Duodenal mucosa (tissue), 2 donors: ENCODE measurements around the gene TBC1D21.
"Not testable (repeated sequence)": the region's sequence is repeated elsewhere in the genome, so short reads cannot be mapped to it uniquely, and the experiment has no call there.

Source experiments
- H3K27ac ChIP-seq: one replicate; pipeline ENCODE4 v1.7.0; 2013; ENCODE audit warnings: low read depth, low read length
- H3K27me3 ChIP-seq, 2 donors: one replicate each; pipeline ENCODE4 v1.7.0; 2013; ENCODE audit warnings: low read length in 2 of 2, control low read depth in 1 of 2; ENCODE audit not compliant: insufficient read depth in 2 of 2, control insufficient read depth in 1 of 2
- H3K36me3 ChIP-seq, 2 donors: one replicate each; pipeline ENCODE4 v1.7.0; 2013; ENCODE audit warnings: low read length in 2 of 2, control low read depth in 1 of 2; ENCODE audit not compliant: insufficient read depth in 2 of 2, control insufficient read depth in 1 of 2
- H3K4me1 ChIP-seq, 2 donors: one replicate each; pipeline ENCODE4 v1.7.0; 2013; ENCODE audit warnings: low read length in 2 of 2, control low read depth in 1 of 2; ENCODE audit not compliant: insufficient read depth in 2 of 2, control insufficient read depth in 1 of 2
- H3K4me3 ChIP-seq, 2 donors: one replicate each; pipeline ENCODE4 v1.7.0; 2013; ENCODE audit warnings: low read length in 2 of 2, low read depth in 1 of 2
- H3K9ac ChIP-seq, 2 donors: one replicate each; pipeline ENCODE4 v1.7.0; 2013; ENCODE audit warnings: low read length in 2 of 2, low read depth in 1 of 2
- H3K9me3 ChIP-seq, 2 donors: one replicate each; pipeline ENCODE4 v1.7.0; 2013; ENCODE audit warnings: low read length in 2 of 2, control low read depth in 1 of 2; ENCODE audit not compliant: control insufficient read depth in 1 of 2

Gene TBC1D21

GRCh38 chr15:73936588-73937290 is 63.4 kb downstream of the TBC1D21 start:
- no peaks in the 10 kb centered on the region for H3K36me3 ChIP-seq
- H3K9me3 ChIP-seq, result no peaks in the 10 kb centered on the region
- H3K4me3 ChIP-seq, result no peak overlapping the region
- H3K27ac ChIP-seq, result no peak overlapping the region
- H3K4me1 ChIP-seq, result peaks cover 18 to 23% of the 10 kb centered on the region in 2 donors
- H3K9ac ChIP-seq, result no peak overlapping the region
- no peaks in the 10 kb centered on the region for H3K27me3 ChIP-seq

GRCh38 chr15:73937296-73937695 is 63.9 kb downstream of the TBC1D21 start:
- Histone ChIP-seq H3K4me1 (peaks cover 18 to 23% of the 10 kb centered on the region in 2 donors), H3K36me3 (no peaks in the 10 kb centered on the region), H3K27ac (no peak overlapping the region), H3K9ac (no peak overlapping the region), H3K27me3 (no peaks in the 10 kb centered on the region), H3K9me3 (no peaks in the 10 kb centered on the region), H3K4me3 (no peak overlapping the region)

GRCh38 chr15:73937726-73938125 is 64.4 kb downstream of the TBC1D21 start:
- H3K27ac ChIP-seq, result no peak overlapping the region
- H3K27me3 ChIP-seq, result no peaks in the 10 kb centered on the region
- no peak overlapping the region for H3K4me3 ChIP-seq
- no peaks in the 10 kb centered on the region for H3K36me3 ChIP-seq
- H3K4me1 ChIP-seq, result peaks cover 18 to 23% of the 10 kb centered on the region in 2 donors
- H3K9ac ChIP-seq, result no peak overlapping the region
- no peaks in the 10 kb centered on the region for H3K9me3 ChIP-seq

- H3K27me3 ChIP-seq, H3K9me3 ChIP-seq, H3K36me3 ChIP-seq, H3K9ac ChIP-seq, H3K27ac ChIP-seq, H3K4me3 ChIP-seq: not testable (repeated sequence)
- peaks cover 18 to 23% of the 10 kb centered on the region in 2 donors for H3K4me1 ChIP-seq
These were observed 65.2 kb downstream of the TBC1D21 start for GRCh38 chr15:73938516-73938915.
